Hepatocyte (in vitro differentiated cells): ENCODE data around the gene PRMT9.

Source experiments
- EZH2phosphoT487 ChIP-seq: fragments of 200-600 bp; sonication (generic); IDR thresholded peaks from one replicate; pipeline ENCODE4 v1.6.1; 2018; ENCODE audit warnings: antibody characterized with exemption, mild to moderate bottlenecking, low read depth, moderate library complexity; ENCODE audit not compliant: unreplicated experiment, severe bottlenecking
- TF ChIP-seq, protein P1 (sequence below): fragments of 200-600 bp; sonication (generic); IDR thresholded peaks from 2 replicates; pipeline ENCODE4 v1.5.1; 2016; ENCODE audit warnings: antibody characterized with exemption, mild to moderate bottlenecking; ENCODE audit not compliant: poor library complexity

DNA sequence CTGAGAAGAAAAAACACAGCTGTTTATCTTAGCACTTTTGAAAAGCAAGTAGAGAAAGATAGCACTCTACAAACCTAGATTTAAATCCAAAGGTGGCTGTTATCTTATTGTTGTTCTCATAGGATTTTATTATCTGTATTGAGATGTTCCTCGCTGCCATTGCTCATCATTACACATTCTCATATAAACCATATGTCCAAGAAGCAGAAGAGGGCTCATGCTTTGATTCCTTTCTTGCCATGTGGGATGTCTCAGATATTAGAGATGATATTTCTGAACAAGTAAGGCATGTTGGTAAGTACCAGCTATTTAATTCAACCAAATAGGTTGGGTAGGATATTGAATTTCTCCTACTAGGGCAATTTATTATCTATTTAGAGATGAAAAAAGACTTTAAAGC is 50.3 kb downstream of the PRMT9 start:
- TF ChIP-seq, protein P1, sequence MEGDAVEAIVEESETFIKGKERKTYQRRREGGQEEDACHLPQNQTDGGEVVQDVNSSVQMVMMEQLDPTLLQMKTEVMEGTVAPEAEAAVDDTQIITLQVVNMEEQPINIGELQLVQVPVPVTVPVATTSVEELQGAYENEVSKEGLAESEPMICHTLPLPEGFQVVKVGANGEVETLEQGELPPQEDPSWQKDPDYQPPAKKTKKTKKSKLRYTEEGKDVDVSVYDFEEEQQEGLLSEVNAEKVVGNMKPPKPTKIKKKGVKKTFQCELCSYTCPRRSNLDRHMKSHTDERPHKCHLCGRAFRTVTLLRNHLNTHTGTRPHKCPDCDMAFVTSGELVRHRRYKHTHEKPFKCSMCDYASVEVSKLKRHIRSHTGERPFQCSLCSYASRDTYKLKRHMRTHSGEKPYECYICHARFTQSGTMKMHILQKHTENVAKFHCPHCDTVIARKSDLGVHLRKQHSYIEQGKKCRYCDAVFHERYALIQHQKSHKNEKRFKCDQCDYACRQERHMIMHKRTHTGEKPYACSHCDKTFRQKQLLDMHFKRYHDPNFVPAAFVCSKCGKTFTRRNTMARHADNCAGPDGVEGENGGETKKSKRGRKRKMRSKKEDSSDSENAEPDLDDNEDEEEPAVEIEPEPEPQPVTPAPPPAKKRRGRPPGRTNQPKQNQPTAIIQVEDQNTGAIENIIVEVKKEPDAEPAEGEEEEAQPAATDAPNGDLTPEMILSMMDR: no peak
- no peak for TF ChIP-seq EZH2phosphoT487
